Stimulated activated CD8-positive, alpha-beta memory T cell treated with anti-CD3 and anti-CD28 coated beads, Interleukin-2, amount 100 ng/mL, for 48 hours (primary cell): ENCODE data around the gene IL7R.
"Not testable (repeated sequence)": the region's sequence is repeated elsewhere in the genome, so short reads cannot be mapped to it uniquely, and the experiment has no call there.

Source experiments
- DNase-seq, 2 donors: peaks; one replicate each; pipeline ENCODE4 v3.0.0-alpha.2; 2020; ENCODE audit warnings: low read depth in 2 of 2

The IL7R gene

GRCh38 chr5:35876454-35876853, 19.8 kb downstream of the IL7R start:
- no peak for DNase-seq

- no peak for DNase-seq
Measured at GRCh38 chr5:35876922-35877321, 20.2 kb downstream of the IL7R start.

- no peak for DNase-seq
Measured at GRCh38 chr5:35877655-35878054, 21.0 kb downstream of the IL7R start.

GRCh38 chr5:35878079-35878478, 21.4 kb downstream of the IL7R start:
- DNase-seq, result no peak

GRCh38 chr5:35879096-35879495, 22.4 kb downstream of the IL7R start:
- DNase-seq, result no peak

- DNase-seq, result no peak
Measured at GRCh38 chr5:35879649-35880048, 23.0 kb downstream of the IL7R start.

- DNase-seq, result no peak
Measured at GRCh38 chr5:35880156-35880555, 23.5 kb downstream of the IL7R start.

- no peak for DNase-seq
Measured at GRCh38 chr5:35881758-35882157, 25.1 kb downstream of the IL7R start.

GRCh38 chr5:35884191-35884769, 27.6 kb downstream of the IL7R start:
- DNase-seq, result no peak

GRCh38 chr5:35884773-35885172, 28.1 kb downstream of the IL7R start:
- no peak for DNase-seq

- DNase-seq, result no peak
Measured at GRCh38 chr5:35886381-35886780, 29.7 kb downstream of the IL7R start.

- no peak for DNase-seq
Measured at GRCh38 chr5:35887321-35888100, 30.8 kb downstream of the IL7R start.

- no peak for DNase-seq
Measured at GRCh38 chr5:35890021-35891020, 33.6 kb downstream of the IL7R start.

GRCh38 chr5:35892799-35893198, 36.1 kb downstream of the IL7R start:
- not testable (repeated sequence) for DNase-seq

GRCh38 chr5:35894131-35894530, 37.4 kb downstream of the IL7R start:
- no peak for DNase-seq

GRCh38 chr5:35898952-35899660, 42.4 kb downstream of the IL7R start:
- no peak for DNase-seq

GRCh38 chr5:35899800-35900199, 43.1 kb downstream of the IL7R start:
- no peak for DNase-seq

GRCh38 chr5:35900972-35901695, 44.4 kb downstream of the IL7R start:
- DNase-seq, result no peak

GRCh38 chr5:35902046-35902672, 45.5 kb downstream of the IL7R start:
- DNase-seq, result no peak

GRCh38 chr5:35903631-35904203, 47.0 kb downstream of the IL7R start:
- DNase-seq, result no peak
